ACHN (cell line): Measurements from ENCODE around the gene ADARB2.

Source experiments
- DNase-seq: peaks from one replicate; pipeline ENCODE4 v3.0.0-alpha.2; 2015
- in situ Hi-C: cut with HindIII; loops from 2 replicates; pipeline ENCODE4 v1.10.0; 2017; ENCODE audit warnings: low sequenced_read_pairs, low pct_ligation_motif_present, low pct_unique_long_range_greater_than_20kb

ADARB2 gene

DNA sequence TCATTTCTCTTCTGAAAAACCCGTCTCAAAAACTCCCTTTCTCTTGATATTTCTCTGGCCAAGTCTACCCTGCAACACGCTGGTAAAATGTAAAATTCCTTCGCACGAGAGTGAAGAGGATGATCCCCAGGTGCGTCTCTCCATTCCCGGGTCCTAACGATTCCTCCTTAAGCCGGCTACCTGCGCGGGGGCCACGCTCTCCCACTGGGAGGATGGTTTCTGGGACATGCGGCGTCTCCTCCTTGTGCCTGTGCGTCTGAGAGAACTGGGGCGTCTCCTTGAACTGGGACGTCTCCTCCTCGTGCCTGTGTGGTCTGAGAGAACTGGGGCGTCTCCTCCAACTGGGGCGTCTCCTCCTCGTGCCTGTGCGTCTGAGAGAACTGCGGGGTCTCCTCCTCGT is 531.2 kb downstream of the ADARB2 start:
- in situ Hi-C loops: no loop called here

DNA sequence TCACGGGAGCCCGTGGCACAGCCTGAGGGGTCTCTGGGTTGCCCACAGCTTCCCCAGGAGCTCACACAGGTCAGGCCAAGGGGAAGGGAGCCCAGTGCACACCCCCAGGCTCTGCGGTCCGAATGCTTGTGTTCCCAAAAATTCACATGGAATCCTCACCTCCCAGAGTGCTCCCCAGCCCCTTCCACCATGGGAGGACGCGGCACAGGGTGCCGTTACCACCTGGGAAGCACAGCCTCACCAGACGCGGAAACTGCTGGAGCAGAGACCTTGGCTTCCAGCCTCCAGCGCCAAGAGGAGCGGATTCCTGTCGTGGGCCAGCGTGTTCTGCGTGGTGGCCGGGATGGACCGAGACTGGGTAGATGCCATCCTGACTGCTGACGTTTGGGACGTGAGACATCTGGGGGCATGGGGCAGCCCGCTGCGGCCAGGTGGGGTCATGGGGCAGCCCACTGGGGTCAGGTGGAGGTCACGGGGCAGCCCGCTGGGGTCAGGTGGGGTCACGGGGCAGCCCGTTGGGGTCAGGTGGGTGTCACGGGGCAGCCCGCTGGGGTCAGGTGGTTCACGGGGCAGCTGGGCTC is 531.8 kb downstream of the ADARB2 start:
- no peak for DNase-seq
- in situ Hi-C loops: no loop called here

More for the DNA sequence above, 531.2 kb downstream of the ADARB2 start:
- DNase-seq: no peak

DNA sequence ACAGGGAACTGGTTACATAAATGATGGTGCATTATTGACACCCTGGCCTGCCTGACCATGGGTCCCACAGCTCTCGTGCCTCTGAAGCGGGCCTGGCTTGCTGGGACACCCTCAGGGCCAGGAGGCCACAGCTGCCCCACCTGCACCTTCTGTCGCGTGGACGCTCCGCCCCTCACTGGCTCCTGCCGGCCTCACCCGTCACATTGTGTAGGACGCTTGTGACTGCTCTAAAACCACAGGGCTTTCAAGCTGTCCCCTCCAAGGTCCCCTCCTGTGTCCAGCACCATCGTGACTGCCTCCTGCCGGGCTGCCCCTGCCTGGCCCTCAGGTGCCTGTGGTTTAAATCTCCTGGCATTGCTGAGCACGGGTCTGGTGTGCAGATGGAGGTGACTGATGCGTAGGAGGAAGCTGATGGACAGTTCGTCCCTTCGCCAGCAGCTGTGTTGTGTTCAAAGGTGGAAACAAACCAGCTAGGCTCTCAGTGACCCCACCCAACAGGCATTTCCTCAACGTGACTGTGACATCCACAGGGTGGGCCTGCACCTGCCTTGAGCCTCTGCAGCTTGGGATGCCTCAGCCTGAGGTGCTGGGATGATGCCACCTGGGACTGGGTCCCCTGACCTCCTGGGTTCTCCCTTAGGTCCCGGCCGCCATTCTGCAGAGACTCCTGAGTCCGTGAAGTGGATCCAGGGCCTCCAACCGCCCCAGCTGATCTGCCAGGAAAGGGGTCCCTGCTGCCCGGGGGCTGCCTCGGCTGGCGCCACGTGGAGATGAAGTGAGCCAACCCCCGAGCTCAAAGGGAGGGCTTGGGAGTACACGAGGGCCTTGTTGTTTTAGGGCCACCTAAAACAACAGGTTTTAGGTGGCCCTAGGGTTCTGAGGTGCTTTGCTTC is 532.6 kb downstream of the ADARB2 start:
- DNase-seq: no peak
- in situ Hi-C loops: no loop called here

DNA sequence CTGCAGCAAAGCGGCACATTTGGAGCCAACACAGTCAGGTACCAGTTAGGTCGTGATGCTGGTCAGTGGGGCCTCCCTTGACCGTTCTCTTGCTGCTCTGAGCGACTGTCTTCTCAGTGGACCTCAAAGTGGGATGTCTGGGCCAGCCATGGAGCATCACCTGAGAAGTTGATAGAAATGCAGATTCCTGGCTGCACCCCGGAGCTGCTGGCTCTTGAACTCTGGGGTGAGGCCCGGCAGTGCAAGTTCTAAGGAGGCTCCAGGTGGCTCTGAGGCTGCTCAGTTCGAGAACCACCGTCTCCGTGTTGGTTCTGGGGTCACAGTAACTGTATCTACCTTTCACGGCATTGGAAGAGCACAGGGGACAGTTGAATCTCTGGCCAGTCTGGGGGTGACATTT is 533.6 kb downstream of the ADARB2 start:
- in situ Hi-C loops: no loop called here
- no peak for DNase-seq

DNA sequence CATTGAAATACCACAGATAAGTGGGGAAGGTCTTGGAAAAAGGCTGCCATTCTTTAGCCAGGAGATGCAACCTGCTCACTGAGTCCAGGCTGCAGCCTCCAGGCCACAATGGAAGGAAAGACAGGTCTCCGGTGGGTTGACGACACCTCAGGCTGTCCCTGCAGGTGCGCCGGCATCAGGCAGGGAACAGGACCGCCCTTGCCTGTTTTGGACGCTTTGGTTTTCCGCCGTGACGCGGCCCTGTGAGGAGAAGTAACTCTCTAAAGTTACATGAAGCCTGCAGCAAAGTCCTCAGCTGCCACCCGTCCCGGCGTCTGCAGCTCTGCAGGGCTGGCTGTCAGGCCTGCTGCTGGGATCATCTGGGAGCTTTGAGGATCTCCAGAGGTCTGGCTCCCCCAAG is 534.1 kb downstream of the ADARB2 start:
- in situ Hi-C loops: no loop called here
- no peak for DNase-seq

DNA sequence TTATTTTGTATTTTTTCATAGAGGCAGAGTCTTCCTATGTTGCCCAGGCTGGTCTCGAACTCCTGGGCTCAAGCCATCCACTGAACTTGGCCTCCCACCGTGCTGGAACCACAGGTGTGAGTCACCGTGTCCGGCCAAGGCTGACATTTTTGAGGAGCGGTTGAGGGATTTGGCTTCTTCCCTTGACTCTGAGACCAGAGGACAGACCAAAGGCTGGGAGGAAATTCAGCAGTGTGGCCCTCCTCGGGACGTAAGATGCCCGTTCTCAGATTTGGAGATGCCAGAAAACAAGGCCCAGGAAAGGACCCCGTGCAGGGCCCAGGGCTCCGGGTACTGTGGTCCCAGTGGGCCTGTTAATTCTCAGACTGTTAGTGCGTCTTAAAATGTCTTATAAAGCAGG is 535.0 kb downstream of the ADARB2 start:
- peak; percentile 2 for DNase-seq
- in situ Hi-C loops: no loop called here

DNA sequence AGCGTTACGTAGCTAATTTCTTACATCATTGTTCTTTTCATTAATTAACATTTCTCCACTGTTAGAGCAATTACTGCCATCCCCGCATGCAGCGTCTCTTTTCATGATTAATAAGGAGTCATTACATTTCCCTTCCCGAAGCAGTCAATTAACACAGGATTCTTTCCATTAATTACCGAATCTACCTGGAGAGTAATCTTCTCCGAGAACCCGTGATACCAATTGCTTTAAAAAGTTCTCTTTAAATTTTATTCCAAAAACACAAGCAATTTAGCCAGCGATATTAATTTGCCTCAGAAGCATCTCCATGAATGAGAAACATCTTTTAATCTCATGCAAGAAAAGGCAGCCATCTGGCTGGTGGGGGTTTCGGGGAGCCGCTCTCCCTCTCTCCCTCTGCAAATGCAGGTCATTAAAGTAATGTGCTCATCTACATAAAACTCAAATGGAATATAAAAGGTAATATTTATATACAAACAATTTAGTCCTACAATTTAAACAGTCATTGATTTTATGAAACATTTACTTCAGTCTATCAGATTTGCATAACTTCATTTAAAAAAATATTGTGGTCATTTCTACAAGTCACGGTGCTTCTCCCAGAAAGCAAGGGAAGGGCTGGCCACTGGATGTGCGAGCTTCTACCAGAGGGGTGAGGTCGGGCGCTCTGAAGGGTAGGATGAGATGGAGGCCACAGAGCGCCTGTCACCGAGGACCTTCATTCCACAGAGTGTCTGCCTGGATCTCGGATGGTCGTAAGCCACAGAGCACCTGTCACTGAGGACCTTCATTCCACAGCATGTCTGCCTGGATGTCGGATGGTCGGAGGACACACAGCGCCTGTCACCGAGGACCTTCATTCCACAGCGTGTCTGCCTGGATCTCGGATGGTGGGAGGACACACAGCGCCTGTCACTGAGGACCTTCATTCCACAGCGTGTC is 536.2 kb downstream of the ADARB2 start:
- DNase-seq: no peak
- in situ Hi-C loops: no loop called here

DNA sequence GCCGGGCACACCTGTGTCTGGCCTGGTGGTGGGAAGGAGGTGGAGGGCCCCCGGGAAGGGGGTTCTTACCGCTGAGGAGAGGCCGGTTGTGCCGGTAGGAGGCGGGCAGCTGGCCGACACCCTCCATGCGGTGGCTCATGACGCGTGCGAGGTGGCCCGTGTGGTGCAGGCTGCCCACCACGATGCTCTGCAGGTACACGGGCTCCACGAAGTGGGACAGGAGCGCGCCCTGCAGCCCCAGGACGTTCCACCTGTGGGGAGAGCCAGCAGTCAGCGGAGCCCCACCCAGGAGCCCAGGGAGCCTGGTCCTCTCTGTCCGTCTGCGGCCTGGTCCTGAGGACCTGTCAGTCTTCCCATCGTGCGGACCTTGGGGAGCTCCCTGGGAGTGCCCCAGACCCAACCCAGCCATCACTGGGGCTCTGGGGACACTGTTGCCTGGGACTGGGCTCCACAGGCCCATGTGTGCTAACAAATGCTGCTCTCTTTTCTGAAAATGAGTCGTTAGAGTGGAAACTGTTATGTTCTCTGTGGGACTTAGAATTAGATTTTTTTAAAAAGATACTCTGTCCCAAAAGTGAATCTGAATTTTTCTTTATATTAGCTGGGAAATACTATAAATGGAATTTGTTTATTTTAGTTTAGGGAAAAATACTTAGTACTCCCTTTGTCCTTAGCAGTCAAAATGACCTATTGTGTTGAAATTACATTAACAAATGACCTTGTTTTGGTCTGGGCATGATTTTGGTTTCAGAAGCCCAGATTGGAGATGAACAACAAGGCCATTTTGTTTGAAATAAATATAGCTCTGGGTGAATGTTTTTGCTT is 537.2 kb downstream of the ADARB2 start:
- in situ Hi-C loops: no loop called here
- no peak for DNase-seq

DNA sequence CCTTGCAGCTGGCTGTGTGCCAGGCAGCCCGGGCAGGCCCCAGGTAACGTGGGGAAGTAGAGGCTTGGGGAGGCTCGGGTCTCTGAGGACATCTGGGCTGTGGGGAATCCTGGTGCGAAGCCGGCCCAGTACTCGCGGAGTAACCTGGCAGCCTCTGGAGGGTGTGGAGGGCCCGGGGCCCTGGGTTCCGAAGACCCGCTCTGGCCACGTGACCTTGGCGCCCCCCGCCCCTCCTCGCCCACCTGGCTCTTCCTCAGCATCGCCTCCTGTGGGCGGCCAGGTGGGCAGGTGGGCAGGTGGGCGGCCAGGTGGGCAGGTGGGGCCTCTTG is 538.0 kb downstream of the ADARB2 start:
- no peak for DNase-seq
- in situ Hi-C loops: no loop called here

DNA sequence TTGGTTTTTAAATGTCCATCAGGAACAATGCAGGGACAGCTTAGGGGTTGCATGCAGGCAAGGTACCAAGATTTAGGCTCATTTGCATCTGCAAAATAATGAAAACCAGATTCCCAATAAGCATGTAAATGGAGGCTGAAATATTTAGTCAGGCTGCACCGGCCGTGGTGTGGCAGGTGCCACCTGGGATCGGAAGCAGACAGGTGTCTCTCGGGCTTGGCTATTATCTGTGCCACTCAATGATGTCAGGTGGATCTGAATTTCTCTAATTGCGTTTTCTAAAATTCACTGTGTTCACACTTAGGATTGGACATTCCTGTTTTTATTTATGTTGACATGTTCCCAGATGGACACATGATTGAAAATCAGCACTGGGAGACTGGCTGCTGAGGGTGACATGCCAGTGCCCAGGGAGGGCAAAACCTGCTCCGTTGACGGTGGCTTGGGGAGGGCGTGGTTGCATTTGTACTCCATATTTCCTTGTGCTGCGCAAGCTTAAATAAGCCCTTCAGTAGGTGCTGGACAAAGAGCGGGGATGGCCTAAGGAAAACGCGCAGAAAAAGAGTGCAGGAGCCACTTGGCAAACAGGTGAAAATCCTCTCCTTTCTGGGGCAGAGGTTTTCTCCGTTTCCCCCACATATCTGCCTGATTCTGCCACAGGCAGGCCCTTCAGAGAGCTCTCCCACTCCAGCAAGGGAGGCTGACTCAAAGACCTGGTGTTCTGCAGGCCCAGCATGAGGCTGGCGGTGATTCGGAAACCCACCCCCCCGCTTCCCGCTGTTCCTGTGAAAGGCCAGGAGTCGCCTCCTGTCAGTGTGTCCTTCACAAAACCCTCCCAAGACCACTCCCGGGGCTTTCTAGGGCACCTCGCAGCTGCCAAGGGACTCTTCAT is 538.6 kb downstream of the ADARB2 start:
- no peak for DNase-seq

DNA sequence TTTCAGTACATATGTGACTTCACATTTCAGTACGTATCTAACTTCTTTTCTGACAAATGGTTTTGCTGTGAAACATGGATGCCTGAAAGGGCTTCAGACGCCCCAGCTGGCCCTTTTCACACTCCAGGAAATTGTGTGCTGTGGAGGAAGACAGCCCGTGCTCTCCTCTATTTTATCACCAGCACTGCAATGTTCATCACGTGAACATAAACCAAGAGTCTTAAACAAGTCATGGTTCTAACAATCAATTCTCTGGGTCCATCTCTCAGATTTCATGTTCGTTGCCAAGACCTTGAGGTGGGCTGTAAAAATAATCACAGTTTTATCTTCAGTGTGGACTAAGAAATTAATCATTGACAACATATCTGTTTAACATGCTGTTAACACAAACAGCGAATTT is 539.9 kb downstream of the ADARB2 start:
- DNase-seq: no peak
- in situ Hi-C loops: no loop called here

More for the DNA sequence above, 538.6 kb downstream of the ADARB2 start:
- in situ Hi-C loops: no loop called here

DNA sequence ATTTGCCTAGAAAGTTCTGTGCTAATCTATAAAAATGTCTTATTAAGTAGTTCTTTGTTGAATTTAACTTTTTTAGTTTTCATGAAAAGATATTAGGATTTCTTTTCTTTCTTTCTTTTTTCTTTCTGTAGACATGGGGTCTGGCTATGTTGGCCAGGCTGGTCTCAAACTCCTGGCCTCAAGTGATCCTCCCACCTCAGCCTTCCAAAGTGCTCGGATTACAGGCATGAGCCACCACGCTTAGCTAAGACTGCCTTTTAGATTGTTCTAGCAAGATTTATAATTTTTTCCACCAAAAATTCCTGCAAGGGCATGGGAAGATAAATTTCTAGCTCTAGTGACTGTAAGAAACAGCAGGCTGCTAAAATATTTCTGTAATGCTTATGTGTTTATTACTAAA is 540.7 kb downstream of the ADARB2 start:
- in situ Hi-C loops: no loop called here
- no peak for DNase-seq

DNA sequence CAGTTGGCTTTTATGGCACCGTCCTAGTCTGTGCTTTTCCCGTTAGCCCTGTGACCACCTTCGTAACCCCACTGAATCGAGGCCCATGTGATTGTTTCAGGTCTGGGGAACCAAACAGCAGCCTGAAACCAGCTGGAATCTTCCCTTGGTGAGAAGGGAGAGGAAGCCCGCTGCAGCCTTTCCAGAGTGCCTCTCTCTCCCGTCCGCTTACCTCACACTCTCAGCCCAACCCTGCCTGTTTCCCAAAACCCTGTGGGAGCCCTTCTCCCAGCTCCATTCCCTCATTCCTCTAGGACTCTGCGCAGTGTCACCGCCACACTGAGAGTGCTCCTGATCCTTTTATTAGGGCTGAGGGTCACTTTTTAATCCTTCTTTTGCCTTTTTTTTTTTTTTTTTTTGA is 541.5 kb downstream of the ADARB2 start:
- DNase-seq: no peak
- in situ Hi-C loops: no loop called here

DNA sequence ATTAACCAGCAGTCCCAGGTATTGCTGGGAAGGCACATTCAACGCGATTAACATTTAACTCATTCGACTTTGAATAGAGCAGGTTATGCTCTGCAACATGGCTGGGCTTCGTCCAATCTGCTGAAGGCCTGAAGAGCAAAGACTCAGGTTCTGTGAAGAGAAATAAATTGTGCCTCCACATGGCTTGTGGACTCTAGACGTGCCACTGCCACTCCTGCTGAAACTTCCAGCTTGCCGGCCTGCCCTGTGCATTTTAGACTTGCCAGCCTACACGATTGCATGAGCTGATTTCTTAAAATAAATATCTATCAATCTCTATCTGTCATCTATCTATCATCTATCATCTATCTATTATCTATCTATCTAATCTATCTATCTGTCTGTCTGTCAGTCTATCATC is 543.2 kb downstream of the ADARB2 start:
- no peak for DNase-seq
- in situ Hi-C loops: no loop called here

DNA sequence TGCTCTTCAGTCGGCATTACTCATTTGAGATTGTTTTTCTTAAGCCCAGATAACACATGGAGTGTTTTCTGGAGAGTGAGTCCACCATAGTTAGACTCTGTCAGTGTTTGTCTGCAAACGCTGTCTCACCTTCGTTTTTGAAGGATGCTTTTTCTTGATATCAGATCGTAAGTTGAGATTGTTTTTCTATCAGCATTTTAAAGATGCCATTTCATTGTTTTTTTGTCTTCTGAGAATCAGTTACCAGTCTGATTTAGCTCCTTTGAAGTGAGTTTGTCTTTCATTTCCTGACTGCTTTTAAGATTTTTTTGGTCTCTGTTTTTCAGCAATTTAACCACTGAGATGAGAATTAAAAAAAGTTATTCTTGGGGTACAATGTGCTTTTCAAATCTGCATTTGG is 543.8 kb downstream of the ADARB2 start:
- no peak for DNase-seq
- in situ Hi-C loops: no loop called here

DNA sequence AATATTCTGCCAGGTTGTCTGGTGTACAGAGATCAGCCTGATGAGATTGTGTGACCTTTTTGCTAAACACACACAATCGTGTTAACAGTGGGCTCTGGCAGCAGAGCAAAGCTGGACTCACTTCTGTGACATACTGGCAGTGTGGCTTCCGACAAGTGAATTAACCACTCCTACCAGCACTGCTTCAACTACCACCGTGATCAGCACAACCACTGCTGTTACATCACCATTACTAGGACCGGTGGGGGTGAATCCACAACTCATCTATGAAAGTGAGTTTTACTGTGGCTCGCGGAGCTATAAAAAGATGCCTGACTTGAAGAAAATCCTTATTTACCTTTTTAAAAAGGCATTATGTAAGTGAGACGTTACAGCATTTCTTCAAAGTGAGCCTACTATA is 545.6 kb downstream of the ADARB2 start:
- in situ Hi-C loops: no loop called here
- no peak for DNase-seq

DNA sequence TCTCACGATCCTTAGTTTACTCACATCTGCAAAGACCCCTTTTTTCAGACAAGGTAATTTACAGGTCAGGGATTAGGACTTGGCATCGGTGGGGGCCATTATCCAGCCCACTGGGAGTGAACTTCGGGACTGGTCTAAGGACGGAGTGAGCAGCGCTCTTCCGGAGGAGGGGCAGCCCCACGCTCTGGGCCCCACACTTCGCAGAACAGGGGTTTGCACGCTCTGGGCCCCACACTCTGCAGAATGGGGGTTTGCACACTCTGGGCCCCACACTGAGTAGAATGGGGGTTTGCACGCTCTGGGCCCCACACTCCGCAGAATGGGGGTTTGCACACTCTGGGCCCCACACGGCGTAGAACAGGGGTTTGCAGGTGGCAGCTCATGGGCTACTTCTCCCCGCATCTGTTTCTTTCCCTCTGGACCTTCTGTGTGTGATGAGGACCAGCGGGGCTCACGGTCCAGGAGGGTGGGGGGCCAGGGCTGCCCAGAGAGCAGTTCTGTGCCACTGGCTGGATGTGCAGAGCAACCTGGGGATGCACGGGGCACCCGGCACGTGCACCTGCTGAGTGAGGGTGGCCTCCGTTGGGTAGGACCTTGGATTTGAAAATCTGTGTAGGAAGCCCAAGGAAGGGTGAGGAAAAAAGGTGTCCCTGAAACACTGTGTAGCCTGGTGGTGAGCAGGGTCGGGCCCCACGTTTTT is 546.4 kb downstream of the ADARB2 start:
- in situ Hi-C loops: no loop called here
- DNase-seq: no peak
